GM18907 (cell line): ENCODE measurements around the gene ORM2.

Source experiments
- ATAC-seq: cut with Tn5 transposase; IDR thresholded peaks from one replicate; pipeline ENCODE4 v1.9.1; 2021; ENCODE audit warnings: mild to moderate bottlenecking, moderate library complexity; ENCODE audit not compliant: unreplicated experiment

ORM2 gene

GRCh38 chr9:114291886-114292590, 37.6 kb upstream of the ORM2 start:
- ATAC-seq: no peak

GRCh38 chr9:114294664-114295063, 35.0 kb upstream of the ORM2 start:
- ATAC-seq: no peak

GRCh38 chr9:114296338-114296737, 33.3 kb upstream of the ORM2 start:
- ATAC-seq: no peak

GRCh38 chr9:114299286-114300152, 30.1 kb upstream of the ORM2 start:
- no peak for ATAC-seq

- no peak for ATAC-seq
These were observed 29.4 kb upstream of the ORM2 start for GRCh38 chr9:114300153-114300845.

GRCh38 chr9:114300846-114301797, 28.5 kb upstream of the ORM2 start:
- no peak for ATAC-seq

- no peak for ATAC-seq
These were observed 27.7 kb upstream of the ORM2 start for GRCh38 chr9:114301798-114302565.

- no peak for ATAC-seq
These were observed 26.9 kb upstream of the ORM2 start for GRCh38 chr9:114302727-114303126.

GRCh38 chr9:114303571-114303970, 26.1 kb upstream of the ORM2 start:
- ATAC-seq: no peak

GRCh38 chr9:114303977-114304376, 25.7 kb upstream of the ORM2 start:
- no peak for ATAC-seq

- ATAC-seq: no peak
These were observed 25.1 kb upstream of the ORM2 start for GRCh38 chr9:114304416-114305188.

GRCh38 chr9:114307899-114308267, 21.8 kb upstream of the ORM2 start:
- no peak for ATAC-seq

- no peak for ATAC-seq
These were observed 21.2 kb upstream of the ORM2 start for GRCh38 chr9:114308361-114308950.

GRCh38 chr9:114309096-114309495, 20.6 kb upstream of the ORM2 start:
- no peak for ATAC-seq

- no peak for ATAC-seq
These were observed 18.9 kb upstream of the ORM2 start for GRCh38 chr9:114310471-114311450.

GRCh38 chr9:114311571-114312512, 17.8 kb upstream of the ORM2 start:
- no peak for ATAC-seq
